HTR-8/SVneo (cell line): ENCODE measurements around the gene CNKSR2.

Experiments used
- DNase-seq: peaks from one replicate; pipeline ENCODE4 v3.0.0; 2011; ENCODE audit warnings: low spot score, mixed read lengths; ENCODE audit not compliant: insufficient read length
- FAIRE-seq: peaks from 2 replicates; lab custom pipeline; 2011; peaks lifted over from hg19 to GRCh38; lab: Jason Lieb, UNC

CNKSR2 gene

GRCh38 chrX:21660156-21660555 lies 285.9 kb downstream of the CNKSR2 start:
- no peak for DNase-seq
- FAIRE-seq: no peak

- DNase-seq: no peak
- peak; percentile 49 for FAIRE-seq
Measured at GRCh38 chrX:21661316-21661715, 287.1 kb downstream of the CNKSR2 start.

DNA sequence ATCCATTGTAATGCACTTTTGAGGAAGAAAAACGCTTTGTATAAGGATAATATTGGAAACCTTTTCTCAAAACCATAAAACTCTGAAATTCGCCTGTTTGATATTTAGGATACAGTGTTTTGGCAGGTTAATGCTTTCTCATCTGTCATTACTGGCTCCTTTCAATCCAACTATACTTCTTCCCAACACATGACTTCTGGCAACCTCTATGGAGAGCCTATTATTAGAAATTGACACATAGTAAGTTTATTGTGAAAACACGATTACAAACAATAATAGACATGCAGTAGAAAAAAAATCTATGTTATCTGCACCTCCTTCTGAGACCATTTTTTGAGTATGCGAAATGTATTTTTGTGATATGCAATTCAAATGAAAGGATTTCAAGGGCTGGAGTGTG lies 288.5 kb downstream of the CNKSR2 start:
- no peak for FAIRE-seq
- DNase-seq: no peak

GRCh38 chrX:21666252-21666651 lies 292.0 kb downstream of the CNKSR2 start:
- no peak for FAIRE-seq
- no peak for DNase-seq

DNA sequence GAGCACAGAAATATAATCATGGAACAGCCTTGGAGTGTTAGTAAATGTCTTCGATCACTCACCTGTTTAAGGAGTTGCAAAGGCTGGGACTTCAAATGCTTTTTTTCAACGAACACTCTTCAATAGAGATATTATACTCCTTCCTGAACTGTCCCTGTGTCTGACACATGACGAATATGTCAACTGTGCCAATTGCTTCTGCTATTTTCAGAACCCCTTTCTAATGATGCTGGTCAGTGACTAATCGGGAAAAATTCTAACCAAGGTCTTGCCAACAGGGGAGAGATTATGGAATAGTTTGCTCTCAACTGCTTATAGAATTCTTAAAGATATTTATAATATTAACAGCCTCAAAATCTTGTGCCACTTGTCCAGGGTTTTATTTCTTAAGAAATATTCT lies 292.5 kb downstream of the CNKSR2 start:
- FAIRE-seq: no peak
- DNase-seq: peak; percentile 11

DNA sequence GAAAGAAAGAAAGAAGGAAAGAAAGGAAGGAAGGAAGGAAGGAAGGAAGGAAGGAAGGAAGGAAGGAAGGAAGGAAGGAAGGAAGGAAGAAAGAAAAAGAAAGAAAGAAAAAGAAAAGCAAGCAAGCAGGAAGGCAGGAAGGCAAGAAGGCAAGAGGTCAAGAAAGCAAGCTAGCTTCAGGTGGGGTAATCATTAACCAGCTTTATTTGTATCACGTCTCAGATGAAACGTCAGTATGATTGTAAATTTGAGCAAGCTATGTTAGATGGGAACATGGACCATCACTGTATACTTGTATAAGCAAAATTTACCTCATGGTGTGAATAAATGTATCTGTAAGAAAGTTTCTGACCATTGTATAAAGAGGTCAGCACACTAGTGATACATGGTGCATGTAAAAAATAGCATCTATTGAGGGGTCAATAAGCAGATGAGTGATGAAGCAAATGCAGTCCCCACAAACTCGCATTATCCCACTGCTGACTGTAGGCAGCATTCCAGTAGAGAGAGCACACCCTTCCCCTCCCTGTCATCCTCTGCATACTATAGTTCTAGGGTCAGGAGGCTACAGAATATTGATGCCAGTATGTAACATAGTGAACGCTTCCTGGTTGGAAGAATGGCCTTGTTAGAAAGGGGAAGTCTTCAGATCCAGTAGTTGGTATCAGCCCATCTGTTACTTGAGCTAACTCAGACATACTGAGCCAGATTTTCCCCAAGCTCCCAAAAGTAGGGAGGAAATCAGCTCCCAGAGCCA lies 300.4 kb downstream of the CNKSR2 start:
- FAIRE-seq (peak; percentile 44), DNase-seq (no peak)

DNA sequence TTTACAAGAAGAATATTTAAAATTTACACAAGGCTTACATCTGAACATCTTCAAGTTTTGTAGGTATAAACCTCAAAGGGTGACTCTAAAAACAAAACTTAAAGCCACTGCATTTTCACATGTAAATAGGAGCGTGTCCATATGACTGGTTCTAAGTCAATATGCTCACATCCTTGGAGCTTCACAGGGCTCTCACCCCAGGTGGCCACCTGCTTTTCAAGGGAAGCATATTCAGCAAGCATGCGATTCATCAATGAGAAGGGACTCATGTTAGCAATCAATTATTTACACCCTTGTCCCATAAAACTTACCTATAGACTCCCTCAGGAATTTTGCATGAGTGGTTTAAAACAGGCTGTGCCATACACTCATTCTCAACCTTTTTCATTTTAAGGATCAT lies 301.7 kb downstream of the CNKSR2 start:
- FAIRE-seq (no peak), DNase-seq (no peak)

DNA sequence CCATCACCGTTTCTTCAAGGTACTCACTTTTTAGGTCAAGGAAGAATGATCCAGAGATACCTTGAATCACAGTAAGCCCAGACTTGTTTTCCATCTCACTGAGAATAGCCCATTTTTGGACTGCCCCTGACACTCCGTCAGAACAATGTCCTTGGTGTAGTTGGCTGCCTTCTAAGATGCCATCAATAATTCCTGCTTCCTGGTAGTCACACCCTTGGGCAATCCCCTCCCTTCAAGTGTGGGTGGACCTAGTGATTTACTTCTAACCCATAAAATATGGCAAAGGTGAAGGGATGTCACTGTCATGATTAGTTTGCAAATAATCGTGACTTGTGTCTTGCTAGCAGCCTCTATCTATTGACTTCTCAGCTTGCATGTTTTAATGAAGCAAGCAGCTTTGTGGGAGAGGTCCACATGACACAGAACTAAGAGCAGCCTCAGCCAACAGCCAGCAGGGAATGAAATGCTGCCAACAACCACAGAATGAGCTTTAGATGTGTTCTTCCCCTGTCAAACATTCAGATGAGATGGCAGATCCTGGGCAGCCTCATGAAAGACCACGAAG lies 303.9 kb downstream of the CNKSR2 start:
- DNase-seq: no peak
- no peak for FAIRE-seq

DNA sequence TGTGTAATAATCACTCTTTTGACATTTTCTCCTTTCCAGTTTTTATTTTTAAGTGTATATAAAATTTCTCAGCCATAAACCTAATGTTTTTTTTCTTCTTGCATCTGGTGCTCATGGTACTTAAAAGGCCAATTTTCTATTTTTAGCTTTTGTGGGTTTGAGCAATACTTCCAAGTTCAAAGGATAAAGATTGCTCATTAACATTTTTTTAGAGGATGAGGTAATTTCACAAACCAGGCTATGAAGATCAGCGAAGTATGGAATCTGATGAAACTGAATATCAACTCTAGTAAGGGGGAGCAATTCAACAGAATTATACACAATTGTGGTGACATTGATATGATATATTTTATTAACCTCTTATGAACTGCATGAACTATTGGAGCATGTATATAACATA lies 309.7 kb downstream of the CNKSR2 start:
- no peak for DNase-seq

DNA sequence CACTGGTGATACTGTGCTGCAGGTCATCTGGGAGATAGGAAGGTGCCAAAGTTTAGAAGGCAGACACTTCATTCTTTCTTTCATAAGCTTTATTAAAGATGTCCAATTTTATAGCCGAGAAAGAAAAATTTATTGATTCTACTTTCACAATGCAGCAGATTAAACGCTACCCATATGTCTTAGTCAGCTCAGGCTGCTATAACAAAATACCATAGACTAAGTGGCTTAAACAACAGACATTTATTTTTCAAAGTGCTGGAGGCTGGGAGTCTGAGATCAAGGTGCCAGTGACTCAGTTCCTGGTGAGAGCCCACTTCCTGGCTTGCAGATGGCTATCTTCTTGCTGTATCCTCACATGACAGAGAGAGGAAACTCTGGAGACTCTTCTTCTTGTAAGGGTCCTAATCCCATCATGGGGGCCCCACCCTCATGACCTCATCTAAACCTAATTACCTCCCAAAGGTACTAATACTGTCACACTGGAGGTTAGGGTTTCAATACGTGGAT lies 317.3 kb downstream of the CNKSR2 start:
- FAIRE-seq: no peak
- DNase-seq: no peak

More for the DNA sequence above, 309.7 kb downstream of the CNKSR2 start:
- no peak for FAIRE-seq

DNA sequence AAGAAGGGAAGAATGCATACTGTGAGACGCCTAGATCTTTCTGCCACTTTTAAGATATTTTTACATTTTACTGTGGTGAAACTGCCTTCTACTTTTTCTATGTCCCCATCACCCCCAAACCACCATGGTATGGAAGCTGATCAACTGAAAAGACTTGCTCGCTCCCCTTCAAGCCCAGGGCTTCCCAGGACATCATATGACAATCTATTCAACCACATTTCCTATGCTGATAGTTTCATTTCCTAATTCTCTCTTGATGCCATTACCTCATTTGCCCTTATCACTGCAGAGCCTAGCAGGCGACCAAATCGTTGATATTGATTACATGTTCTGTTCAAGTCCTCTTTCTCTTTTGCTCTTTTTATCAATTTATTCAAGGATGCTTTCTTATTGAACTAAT lies 324.1 kb downstream of the CNKSR2 start:
- no peak for DNase-seq

DNA sequence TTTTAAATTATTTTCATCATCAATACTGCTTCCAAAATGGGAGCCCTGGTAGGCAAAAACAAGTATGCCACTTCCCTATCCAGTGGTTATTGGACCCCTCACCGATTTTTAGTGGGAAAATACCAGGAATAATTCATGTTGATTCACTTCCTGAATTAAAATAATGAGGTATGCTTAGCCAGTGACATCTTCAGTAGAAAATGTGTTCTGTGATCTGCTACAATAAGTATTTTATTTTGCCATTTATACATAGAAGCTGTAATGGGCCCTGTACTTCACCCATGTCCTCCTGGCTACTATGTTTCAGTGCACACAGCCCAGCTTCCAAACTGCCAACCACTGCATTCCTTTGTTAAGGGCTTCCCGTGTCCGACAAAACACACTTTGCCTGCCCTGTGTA lies 324.9 kb downstream of the CNKSR2 start:
- no peak for FAIRE-seq
- DNase-seq: no peak

More for the DNA sequence above, 324.1 kb downstream of the CNKSR2 start:
- FAIRE-seq: no peak

GRCh38 chrX:21700275-21700674 lies 326.1 kb downstream of the CNKSR2 start:
- no peak for FAIRE-seq
- DNase-seq: no peak

DNA sequence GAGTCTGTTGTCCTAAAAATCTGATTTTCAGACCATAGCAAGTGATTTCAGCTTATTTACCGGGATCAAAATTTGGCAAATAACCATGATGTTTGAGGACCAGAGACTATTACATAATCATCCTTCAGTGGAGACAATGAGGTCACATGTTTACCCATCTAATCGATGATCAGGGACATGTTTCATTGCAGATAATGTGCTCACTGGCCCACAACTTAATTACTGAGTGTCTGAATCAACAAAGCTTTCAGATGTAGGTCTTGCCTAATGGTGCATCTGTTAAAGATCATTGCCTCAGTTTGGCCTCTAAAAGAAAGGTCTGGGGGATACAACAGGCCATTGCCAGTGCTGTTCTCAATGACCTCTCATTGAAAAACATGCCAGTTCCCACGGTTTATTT lies 326.7 kb downstream of the CNKSR2 start:
- DNase-seq: no peak
- FAIRE-seq: peak; percentile 16

GRCh38 chrX:21702725-21703124 lies 328.5 kb downstream of the CNKSR2 start:
- FAIRE-seq (no peak), DNase-seq (no peak)
